Body of pancreas (tissue), 4 donors: ENCODE measurements around the gene SPRED2.

Experiments
- POLR2A ChIP-seq, 3 donors: fragments of 450-650 bp; IDR thresholded peaks; one replicate each; pipeline ENCODE4 v1.6.1; 2016; ENCODE audit warnings: antibody characterized with exemption in 3 of 3, mild to moderate bottlenecking in 2 of 3
- TF ChIP-seq, protein P1 (sequence below), 7 experiments: fragments of 450-650 bp in 4 of 7; fragments of 200-600 bp in 3 of 7; sonication (generic) in 3 of 7; IDR thresholded peaks; one replicate each; pipeline ENCODE4 v1.5.1; 2016 to 2019; ENCODE audit warnings: antibody characterized with exemption in 7 of 7

DNA sequence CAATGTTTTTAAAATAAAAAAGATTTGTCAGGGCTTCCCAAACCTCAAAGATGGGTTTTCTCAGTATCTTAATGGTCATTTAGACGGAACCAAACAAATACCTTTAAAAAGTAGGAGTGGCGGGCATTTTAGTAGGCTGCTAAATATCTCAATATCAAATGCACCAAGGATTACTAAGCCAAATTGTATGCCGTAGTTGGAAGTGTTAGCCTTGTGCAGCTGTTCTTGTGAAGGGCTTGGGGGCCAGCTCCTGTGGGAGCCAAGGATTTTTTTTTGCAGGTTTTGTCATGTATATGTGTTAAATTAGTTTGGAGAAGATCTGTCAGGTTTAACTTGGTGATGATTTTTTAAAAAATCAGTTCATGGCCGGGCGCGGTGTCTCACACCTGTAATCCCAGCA lies 152.6 kb downstream of the SPRED2 start:
- TF ChIP-seq, protein P1, sequence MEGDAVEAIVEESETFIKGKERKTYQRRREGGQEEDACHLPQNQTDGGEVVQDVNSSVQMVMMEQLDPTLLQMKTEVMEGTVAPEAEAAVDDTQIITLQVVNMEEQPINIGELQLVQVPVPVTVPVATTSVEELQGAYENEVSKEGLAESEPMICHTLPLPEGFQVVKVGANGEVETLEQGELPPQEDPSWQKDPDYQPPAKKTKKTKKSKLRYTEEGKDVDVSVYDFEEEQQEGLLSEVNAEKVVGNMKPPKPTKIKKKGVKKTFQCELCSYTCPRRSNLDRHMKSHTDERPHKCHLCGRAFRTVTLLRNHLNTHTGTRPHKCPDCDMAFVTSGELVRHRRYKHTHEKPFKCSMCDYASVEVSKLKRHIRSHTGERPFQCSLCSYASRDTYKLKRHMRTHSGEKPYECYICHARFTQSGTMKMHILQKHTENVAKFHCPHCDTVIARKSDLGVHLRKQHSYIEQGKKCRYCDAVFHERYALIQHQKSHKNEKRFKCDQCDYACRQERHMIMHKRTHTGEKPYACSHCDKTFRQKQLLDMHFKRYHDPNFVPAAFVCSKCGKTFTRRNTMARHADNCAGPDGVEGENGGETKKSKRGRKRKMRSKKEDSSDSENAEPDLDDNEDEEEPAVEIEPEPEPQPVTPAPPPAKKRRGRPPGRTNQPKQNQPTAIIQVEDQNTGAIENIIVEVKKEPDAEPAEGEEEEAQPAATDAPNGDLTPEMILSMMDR (IDR thresholded peaks at IDR 0.05) = no peak
- TF ChIP-seq POLR2A (IDR thresholded peaks at IDR 0.05) = no peak
